Right cardiac atrium (tissue), 5 donors: ENCODE data around the gene C2orf76. TPM values are rescaled to one million over a fixed set of nuclear protein-coding genes. Genes with fewer than 3 reads are reported as not detected.

Experiments used
- ATAC-seq, 2 donors: fragments of 200-7000 bp; cut with Tn5 transposase; one replicate each; pipeline versions ENCODE4 v1.8.0 to v1.9.1; 2020; ENCODE audit warnings: moderate library complexity in 2 of 2, mild to moderate bottlenecking in 1 of 2
- DNase-seq, 3 donors: peaks; one replicate each; pipeline ENCODE4 v3.0.0-alpha.2; 2020
- H3K27ac ChIP-seq: one replicate; pipeline ENCODE4 v1.5.1; 2013; ENCODE audit warnings: mild to moderate bottlenecking, low read length, control low read depth, moderate library complexity
- H3K27me3 ChIP-seq: one replicate; pipeline ENCODE4 v1.6.1; 2013; ENCODE audit not compliant: control insufficient read depth, insufficient read depth
- H3K4me1 ChIP-seq: one replicate; pipeline ENCODE4 v1.6.1; 2013; ENCODE audit warnings: low read length; ENCODE audit not compliant: control insufficient read depth, insufficient read depth
- H3K4me3 ChIP-seq: one replicate; pipeline ENCODE4 v1.5.1; 2013; ENCODE audit warnings: low read length, control low read depth
- H3K9me3 ChIP-seq: one replicate; pipeline ENCODE4 v1.6.1; 2013; ENCODE audit warnings: low read length; ENCODE audit not compliant: control insufficient read depth
- WGBS: extraction: QIAGEN DNeasy Blood & Tissue Kit; methylation state at CpG from one replicate; pipeline ENCODE4 v1.1.7; 2013; 5-methylcytosine and 5-hydroxymethylcytosine counted together
- intact Hi-C, 4 donors: fragments of 100-400 bp; cut with DNase I; formaldehyde crosslinking; loops; one replicate each; pipeline versions ENCODE4 v1.11.0 to v1.14.0; 2022 to 2023
- polyA plus RNA-seq: library from polyadenylated mRNA; stranded (reverse); fragments of 200-250 nt; gene quantifications from one replicate; pipeline ENCODE4 v1.2.3, GENCODE V29; 2013
- total RNA-seq, 4 donors: library from RNA; stranded (reverse); fragmentation: NEBNext Ultra II Directional; extraction: Animal tissue kit (Norgen Biotek cat#: 25700); gene quantifications; one replicate each; pipeline ENCODE4 v1.2.1, GENCODE V29; 2021
- donor health status: healthy with polysubstance abuse.
- donor health status: DM: no; HTN: yes; CAD: no.
- donor health status: DM: no; HTN: no; CAD: no.
- donor health status: DM: no; HTN: yes; CAD: no; lungs with severe emphysema.
- donor health status: DM: yes; HTN: yes; CAD: no.

C2orf76 gene
- total and polyA plus RNA-seq, 5 donors = 11.4 to 27.7 (median 13.0) TPM

DNA sequence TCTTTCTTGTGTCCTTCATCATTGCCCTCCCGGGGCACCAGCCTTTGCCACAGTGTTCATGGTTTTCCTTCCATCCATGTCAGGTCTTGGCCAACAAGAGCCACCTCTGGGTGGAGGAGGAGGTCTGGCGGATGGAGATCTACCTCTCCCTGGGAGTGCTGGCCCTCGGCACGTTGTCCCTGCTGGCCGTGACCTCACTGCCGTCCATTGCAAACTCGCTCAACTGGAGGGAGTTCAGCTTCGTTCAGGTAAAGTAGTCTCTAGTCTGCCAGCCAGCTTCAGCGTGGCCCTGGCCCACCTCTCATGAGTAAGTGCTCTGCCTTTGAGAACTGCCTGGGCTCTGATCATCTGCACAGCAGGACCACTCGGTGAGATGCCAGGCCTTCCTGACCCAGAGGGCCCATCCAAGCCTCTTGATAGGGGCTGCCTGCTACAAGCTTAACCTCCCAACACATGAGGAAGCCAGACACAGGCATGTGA lies 112.0 kb downstream of the C2orf76 start:
- Histone ChIP-seq H3K4me1 (peaks cover 3% of the 10 kb centered on the region), H3K27me3 (no peaks in the 10 kb centered on the region), H3K4me3 (no peak overlapping the region), H3K27ac (no peak overlapping the region), H3K9me3 (no peaks in the 10 kb centered on the region)
- 95% methylated on average over 10 of the region's 10 CpGs for WGBS
- ATAC-seq = no peak
- intact Hi-C loops = no loop called here
- DNase-seq = no peak

DNA sequence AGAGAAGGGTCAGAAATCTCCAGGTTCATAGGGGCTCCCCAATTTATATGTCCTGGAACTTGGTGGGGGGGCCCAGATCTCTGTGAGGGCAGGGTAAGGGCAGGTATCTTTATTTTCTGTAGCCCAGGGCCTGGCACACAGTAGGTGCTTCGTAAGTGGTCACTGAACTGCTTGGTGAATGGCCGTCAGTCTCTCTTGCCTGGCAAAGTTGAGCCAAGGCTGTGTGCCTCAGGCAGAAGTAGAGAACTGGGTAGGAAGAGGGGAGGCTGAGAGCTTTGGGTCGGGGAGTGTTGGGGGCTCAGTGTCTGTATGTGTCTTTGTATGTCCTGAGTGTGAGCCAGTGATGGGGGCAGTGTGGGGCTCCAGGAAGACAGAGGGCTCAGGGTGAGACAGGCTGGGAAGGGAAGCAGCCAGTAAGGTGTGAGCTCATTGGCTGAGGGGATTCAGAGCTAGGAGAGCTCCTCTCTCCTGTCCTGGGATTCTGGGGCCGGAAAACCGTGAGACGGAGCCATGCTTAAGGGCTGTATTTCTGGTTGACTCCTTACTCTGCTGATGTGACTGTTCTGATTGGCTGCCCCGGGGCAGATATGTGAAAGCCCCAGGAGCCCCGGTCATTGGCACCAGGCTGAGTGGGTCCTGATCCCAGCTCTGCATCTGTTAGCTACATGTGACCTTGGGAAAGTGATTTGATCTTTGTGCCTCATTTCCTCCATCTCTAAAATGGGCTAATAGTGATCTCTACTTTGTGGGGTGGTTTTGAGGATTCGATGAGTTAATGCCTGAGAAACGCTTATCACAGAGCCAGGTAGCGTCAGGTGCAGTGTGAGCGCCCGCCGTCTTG lies 112.7 kb downstream of the C2orf76 start:
- H3K27ac ChIP-seq = no peak overlapping the region
- intact Hi-C loops = no loop called here
- H3K4me1 ChIP-seq = peaks cover 3% of the 10 kb centered on the region
- H3K27me3 ChIP-seq = no peaks in the 10 kb centered on the region
- DNase-seq (no peak), ATAC-seq (no peak)
- no peak overlapping the region for H3K4me3 ChIP-seq
- no peaks in the 10 kb centered on the region for H3K9me3 ChIP-seq
- WGBS = 90% methylated on average over 14 of the region's 14 CpGs

DNA sequence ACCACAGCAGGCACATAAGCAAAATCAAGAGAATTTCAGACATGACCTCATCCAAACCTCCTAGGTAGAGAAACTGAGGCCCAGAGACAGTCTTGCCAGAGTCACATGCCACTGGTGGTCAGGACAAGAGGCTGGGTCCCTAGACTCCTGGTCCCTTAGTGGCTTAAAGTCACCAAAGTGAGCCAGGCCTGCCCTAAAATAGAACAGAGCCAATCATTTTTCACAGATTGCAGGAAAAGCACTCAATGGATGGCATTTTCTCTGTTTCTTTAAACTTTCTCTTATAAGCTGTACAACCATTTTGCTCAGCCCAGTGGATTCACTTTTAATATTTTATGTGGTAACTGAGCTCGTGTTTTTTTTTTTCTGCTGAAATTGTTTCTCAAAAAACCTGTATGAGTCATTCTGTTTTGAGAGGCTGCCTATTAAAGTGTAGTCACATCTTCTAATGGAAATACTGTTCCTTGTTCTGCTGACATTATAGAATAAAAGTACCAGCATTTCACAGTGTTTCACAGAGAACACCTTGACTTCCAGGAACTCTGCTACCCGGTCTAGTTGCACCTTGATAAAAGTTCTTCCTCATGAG lies 113.4 kb downstream of the C2orf76 start:
- Histone ChIP-seq H3K4me3 (no peak overlapping the region), H3K9me3 (no peaks in the 10 kb centered on the region), H3K27ac (no peak overlapping the region), H3K4me1 (peaks cover 3% of the 10 kb centered on the region), H3K27me3 (no peaks in the 10 kb centered on the region)
- intact Hi-C loops = no loop called here
- DNase-seq (no peak), ATAC-seq (no peak)
- WGBS = 64% methylated on average over 2 of the region's 2 CpGs

Other genes starting within 250 kb of the C2orf76 start
- gene C1QL2, start 208.1 kb downstream of the C2orf76 start, total RNA-seq = not detected
- not detected for gene C1QL2, start 208.1 kb downstream of the C2orf76 start, polyA plus RNA-seq
- gene STEAP3, start 143.0 kb downstream of the C2orf76 start, total RNA-seq = 10 to 100 TPM in 2 of 4 donors, 1 to 10 TPM in 2; 7.2 to 12.4 (median 10.2) TPM
- gene STEAP3, start 143.0 kb downstream of the C2orf76 start, polyA plus RNA-seq = 4.8 TPM
- gene DBI, start 143 bp upstream of the C2orf76 start, total RNA-seq = 100 to 1,000 TPM; 178 to 218 (median 200) TPM
- gene DBI, start 143 bp upstream of the C2orf76 start, polyA plus RNA-seq = 671 TPM
- 1 to 10 TPM; 4.7 to 9.6 (median 7.5) TPM for gene TMEM37, start 65.0 kb upstream of the C2orf76 start, total RNA-seq
- 8.2 TPM for gene TMEM37, start 65.0 kb upstream of the C2orf76 start, polyA plus RNA-seq
- under 1 TPM in 2 of 4 donors, not detected in 2; 0.38 to 0.40 TPM for gene SCTR, start 157.6 kb upstream of the C2orf76 start, total RNA-seq
- gene SCTR, start 157.6 kb upstream of the C2orf76 start, polyA plus RNA-seq = 0.50 TPM
- gene CFAP221, start 177.6 kb upstream of the C2orf76 start, total RNA-seq = 1 to 10 TPM; 1.5 to 3.7 (median 2.2) TPM
- 0.63 TPM for gene CFAP221, start 177.6 kb upstream of the C2orf76 start, polyA plus RNA-seq